Measurements from ENCODE around the gene TLX1.

DNA sequence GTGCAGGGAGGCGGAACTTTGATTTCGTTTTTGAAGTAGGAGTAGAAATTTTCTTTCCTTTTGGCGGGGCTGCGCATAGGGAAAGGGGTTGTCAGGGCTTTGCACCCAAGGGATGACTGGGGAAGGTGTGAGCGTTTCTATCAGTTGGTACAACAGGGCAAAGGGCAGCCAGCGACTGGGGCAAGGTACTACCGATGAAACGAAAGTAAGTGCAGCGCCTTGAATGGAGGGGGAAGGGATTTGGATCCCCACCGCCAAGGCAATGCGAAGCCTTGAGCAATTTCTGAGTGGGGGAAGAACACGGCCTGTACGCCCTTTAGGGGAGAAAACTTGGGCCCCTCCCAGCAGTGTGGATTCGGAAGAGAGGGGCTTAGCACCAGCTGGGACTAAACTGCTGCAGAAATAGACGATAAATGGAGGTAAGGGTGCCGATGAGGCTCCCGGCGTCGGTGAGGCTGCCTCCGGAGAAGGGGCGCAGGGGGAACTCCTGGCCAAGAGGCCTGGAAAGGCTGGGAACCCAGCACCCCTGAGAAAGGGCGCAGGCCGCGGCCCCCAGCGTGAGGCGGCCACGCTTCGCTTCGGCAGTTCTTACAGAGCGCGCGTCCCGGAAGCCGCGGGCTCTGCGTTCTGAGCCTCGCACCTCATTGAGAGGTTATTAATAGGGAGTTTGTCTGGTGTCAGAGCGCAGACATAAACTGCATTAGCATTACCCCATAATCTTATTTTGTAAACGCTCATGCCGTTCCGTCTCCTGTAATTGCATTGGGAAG is 10.0 kb upstream of the TLX1 start:
- TF ChIP-seq, protein P1, sequence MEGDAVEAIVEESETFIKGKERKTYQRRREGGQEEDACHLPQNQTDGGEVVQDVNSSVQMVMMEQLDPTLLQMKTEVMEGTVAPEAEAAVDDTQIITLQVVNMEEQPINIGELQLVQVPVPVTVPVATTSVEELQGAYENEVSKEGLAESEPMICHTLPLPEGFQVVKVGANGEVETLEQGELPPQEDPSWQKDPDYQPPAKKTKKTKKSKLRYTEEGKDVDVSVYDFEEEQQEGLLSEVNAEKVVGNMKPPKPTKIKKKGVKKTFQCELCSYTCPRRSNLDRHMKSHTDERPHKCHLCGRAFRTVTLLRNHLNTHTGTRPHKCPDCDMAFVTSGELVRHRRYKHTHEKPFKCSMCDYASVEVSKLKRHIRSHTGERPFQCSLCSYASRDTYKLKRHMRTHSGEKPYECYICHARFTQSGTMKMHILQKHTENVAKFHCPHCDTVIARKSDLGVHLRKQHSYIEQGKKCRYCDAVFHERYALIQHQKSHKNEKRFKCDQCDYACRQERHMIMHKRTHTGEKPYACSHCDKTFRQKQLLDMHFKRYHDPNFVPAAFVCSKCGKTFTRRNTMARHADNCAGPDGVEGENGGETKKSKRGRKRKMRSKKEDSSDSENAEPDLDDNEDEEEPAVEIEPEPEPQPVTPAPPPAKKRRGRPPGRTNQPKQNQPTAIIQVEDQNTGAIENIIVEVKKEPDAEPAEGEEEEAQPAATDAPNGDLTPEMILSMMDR (IDR thresholded peaks at IDR 0.05), result no peak
- TF ChIP-seq POLR2A (IDR thresholded peaks at IDR 0.05) (no peak), POLR2AphosphoS5 (IDR thresholded peaks at IDR 0.05) (no peak), EP300 (IDR thresholded peaks at IDR 0.05) (no peak)
